Ramos (cell line): Measurements from ENCODE around the gene MANBA.

ENCODE experiments used
- in situ Hi-C: fragments of 300-500 bp; cut with MboI; formaldehyde crosslinking; loops from one replicate; pipeline ENCODE4 v1.14.3; 2022; ENCODE audit warnings: low sequenced_read_pairs; ENCODE audit not compliant: unreplicated experiment

MANBA gene

GRCh38 chr4:102760645-102761295 is at the start of gene MANBA:
Gene MANBA, minus strand, starts transcription at chr4:102760968. Its CDS starts 74 bp downstream, at chr4:102760894.
- in situ Hi-C loops = no loop called here

GRCh38 chr4:102809691-102810090 is 48.9 kb upstream of the MANBA start:
- in situ Hi-C loops = no loop called here

- in situ Hi-C loops = no loop called here
Measured at GRCh38 chr4:102809190-102809589, 48.4 kb upstream of the MANBA start.

- in situ Hi-C loops = no loop called here
Measured at GRCh38 chr4:102808009-102808408, 47.2 kb upstream of the MANBA start.

- in situ Hi-C loops = no loop called here
Measured at GRCh38 chr4:102807345-102807744, 46.6 kb upstream of the MANBA start.

GRCh38 chr4:102799816-102800215 is 39.0 kb upstream of the MANBA start:
- in situ Hi-C loops = no loop called here

GRCh38 chr4:102794999-102795398 is 34.2 kb upstream of the MANBA start:
- in situ Hi-C loops = no loop called here

- in situ Hi-C loops = no loop called here
Measured at GRCh38 chr4:102792361-102792936, 31.7 kb upstream of the MANBA start.

GRCh38 chr4:102791318-102791835 is 30.6 kb upstream of the MANBA start:
- in situ Hi-C loops = no loop called here

- in situ Hi-C loops = no loop called here
Measured at GRCh38 chr4:102789317-102789717, 28.5 kb upstream of the MANBA start.

GRCh38 chr4:102787944-102788343 is 27.2 kb upstream of the MANBA start:
- in situ Hi-C loops = no loop called here

- in situ Hi-C loops = no loop called here
Measured at GRCh38 chr4:102787096-102787881, 26.5 kb upstream of the MANBA start.

GRCh38 chr4:102786279-102786678 is 25.5 kb upstream of the MANBA start:
- in situ Hi-C loops = no loop called here

- in situ Hi-C loops = no loop called here
Measured at GRCh38 chr4:102783006-102783405, 22.2 kb upstream of the MANBA start.

- in situ Hi-C loops = no loop called here
Measured at GRCh38 chr4:102781570-102781969, 20.8 kb upstream of the MANBA start.

GRCh38 chr4:102780476-102781144 is 19.8 kb upstream of the MANBA start:
- in situ Hi-C loops = no loop called here

GRCh38 chr4:102779204-102779603 is 18.4 kb upstream of the MANBA start:
- in situ Hi-C loops = no loop called here

- in situ Hi-C loops = no loop called here
Measured at GRCh38 chr4:102778720-102779119, 18.0 kb upstream of the MANBA start.

GRCh38 chr4:102775805-102776204 is 15.0 kb upstream of the MANBA start:
- in situ Hi-C loops = no loop called here

GRCh38 chr4:102774254-102774653 is 13.5 kb upstream of the MANBA start:
- in situ Hi-C loops = no loop called here
